TTC549 (cell line): ENCODE measurements around the gene PLRG1.

ENCODE experiments used
- FAIRE-seq: peaks from 2 replicates; lab custom pipeline; 2012; peaks lifted over from hg19 to GRCh38; lab: Jason Lieb, UNC

PLRG1 gene

DNA sequence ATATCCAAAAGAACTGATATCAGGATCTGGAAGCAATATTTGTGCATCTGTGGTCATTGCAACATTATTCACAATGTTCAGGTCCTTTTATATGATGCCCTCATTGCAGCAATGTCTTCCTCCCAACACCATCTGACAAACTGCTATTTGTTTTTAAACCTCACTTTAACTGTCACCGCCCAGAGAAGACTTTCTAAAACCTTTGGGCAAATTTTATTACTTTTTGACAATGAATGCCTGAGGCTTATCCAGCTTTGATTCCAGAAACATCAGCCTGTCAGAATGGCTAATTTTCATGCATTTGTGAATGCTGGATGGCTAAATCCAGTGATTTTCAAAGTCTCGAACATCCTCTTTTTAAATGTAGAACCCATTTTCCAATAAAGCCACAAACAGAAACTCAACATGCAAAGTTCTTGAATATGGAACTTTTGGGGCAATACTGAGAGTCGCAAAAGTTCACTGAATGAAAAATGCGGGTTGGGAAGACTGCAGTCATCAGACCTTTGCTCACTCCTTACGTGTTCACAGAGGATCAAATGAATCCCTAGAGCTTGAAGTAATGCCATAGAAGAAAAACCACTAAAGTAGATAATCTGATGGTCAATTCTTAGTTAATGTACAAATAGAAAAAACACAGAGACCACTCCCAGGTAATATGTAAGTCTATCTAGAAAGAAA lies 23.1 kb upstream of the PLRG1 start:
- FAIRE-seq: no peak

DNA sequence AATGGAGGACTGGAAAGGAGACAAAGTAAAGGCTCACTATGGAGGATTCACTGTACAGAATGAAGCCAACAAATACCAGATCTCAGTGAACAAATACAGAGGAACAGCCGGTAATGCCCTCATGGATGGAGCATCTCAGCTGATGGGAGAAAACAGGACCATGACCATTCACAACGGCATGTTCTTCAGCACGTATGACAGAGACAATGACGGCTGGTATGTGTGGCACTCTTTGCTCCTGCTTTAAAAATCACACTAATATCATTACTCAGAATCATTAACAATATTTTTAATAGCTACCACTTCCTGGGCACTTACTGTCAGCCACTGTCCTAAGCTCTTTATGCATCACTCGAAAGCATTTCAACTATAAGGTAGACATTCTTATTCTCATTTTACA lies 19.4 kb upstream of the PLRG1 start:
- FAIRE-seq: no peak

DNA sequence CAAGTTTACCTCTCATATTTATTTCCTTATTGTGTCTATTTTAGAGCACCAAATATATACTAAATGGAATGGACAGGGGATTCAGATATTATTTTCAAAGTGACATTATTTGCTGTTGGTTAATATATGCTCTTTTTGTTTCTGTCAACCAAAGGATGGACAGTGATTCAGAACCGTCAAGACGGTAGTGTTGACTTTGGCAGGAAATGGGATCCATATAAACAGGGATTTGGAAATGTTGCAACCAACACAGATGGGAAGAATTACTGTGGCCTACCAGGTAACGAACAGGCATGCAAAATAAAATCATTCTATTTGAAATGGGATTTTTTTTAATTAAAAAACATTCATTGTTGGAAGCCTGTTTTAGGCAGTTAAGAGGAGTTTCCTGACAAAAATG lies 18.8 kb upstream of the PLRG1 start:
- FAIRE-seq: no peak

DNA sequence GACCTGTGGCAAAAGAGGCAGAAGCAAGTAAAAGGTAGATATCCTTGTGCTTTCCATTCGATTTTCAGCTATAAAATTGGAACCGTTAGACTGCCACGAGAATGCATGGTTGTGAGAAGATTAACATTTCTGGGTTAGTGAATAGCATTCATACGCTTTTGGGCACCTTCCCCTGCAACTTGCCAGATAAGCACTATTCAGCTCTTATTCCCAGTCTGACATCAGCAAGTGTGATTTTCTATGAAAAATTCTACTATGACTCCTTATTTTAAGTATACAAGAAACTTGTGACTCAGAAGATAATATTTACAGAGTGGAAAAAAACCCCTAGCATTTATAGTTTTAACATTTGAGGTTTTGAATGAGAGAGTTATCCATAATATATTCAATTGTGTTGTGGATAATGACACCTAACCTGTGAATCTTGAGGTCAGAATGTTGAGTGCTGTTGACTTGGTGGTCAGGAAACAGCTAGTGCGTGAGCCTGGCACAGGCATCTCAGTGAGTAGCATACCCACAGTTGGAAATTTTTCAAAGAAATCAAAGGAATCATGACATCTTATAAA lies 16.5 kb upstream of the PLRG1 start:
- FAIRE-seq: no peak

DNA sequence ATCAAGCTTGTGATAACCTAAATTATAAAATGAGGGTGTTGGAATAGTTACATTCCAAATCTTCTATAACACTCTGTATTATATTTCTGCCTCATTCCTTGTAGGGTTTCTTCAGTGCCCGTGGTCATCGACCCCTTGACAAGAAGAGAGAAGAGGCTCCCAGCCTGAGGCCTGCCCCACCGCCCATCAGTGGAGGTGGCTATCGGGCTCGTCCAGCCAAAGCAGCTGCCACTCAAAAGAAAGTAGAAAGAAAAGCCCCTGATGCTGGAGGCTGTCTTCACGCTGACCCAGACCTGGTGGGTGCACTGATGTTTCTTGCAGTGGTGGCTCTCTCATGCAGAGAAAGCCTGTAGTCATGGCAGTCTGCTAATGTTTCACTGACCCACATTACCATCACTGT lies 15.5 kb upstream of the PLRG1 start:
- FAIRE-seq: no peak

DNA sequence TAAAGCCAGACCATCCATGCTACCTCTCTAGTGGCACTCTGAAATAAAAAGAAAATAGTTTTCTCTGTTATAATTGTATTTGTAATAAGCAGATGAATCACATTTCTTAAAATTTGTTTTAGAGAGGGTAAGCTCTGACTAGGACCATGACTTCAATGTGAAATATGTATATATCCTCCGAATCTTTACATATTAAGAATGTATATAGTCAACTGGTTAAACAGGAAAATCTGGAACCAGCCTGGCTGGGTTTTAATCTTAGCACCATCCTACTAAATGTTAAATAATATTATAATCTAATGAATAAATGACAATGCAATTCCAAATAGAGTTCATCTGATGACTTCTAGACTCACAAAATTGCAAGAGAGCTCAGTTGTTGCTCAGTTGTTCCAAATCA lies 14.1 kb upstream of the PLRG1 start:
- no peak for FAIRE-seq

DNA sequence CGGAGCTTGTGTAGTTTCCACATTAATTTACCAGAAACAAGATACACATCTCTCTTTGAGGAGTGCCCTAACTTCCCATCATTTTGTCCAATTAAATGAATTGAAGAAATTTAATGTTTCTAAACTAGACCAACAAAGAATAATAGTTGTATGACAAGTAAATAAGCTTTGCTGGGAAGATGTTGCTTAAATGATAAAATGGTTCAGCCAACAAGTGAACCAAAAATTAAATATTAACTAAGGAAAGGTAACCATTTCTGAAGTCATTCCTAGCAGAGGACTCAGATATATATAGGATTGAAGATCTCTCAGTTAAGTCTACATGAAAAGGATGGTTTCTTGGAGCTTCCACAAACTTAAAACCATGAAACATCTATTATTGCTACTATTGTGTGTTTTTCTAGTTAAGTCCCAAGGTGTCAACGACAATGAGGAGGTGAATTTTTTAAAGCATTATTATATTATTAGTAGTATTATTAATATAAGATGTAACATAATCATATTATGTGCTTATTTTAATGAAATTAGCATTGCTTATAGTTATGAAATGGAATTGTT lies 12.6 kb upstream of the PLRG1 start, which contains the start of gene FGB:
FGB (plus strand) TSS at position 315 of the 558 bp plus-strand sequence; CDS start at position 323, 8 bp downstream.
- FAIRE-seq: no peak

DNA sequence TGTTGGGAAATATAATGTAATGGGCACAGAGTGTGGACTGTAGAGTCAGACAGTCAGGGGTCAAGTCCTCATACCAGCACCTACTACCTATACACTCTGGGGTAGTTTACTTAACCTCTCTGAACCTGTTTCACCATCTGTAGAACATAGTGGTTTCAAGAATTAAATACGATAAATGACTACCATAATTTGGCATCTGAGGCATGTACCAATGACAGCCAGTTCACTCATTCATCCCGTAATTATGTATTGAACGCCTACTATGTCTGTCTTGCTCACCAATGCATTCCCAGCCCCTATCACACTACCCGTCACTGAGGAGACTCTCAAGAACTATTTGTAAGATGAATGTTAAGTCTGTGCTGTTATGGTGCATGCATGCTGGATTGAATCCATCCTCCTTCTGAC lies 10.6 kb upstream of the PLRG1 start:
- no peak for FAIRE-seq

DNA sequence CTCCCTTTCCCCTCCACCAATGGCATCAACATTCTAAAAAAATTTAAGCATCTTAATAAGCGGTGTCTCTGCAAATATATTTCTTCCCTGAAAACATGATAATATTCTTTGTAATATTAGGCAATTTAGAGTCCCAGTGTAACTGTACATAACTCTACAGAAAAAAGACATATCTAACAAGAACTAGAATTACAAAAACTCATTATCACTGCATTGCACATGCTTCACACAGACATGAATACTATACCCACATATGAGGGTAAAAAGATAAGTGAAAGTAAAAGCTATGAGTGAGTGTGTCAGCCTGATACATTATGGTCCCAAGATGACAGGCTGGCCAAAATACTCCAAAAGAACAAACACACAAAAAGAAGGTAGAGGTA lies 10.2 kb upstream of the PLRG1 start:
- no peak for FAIRE-seq

DNA sequence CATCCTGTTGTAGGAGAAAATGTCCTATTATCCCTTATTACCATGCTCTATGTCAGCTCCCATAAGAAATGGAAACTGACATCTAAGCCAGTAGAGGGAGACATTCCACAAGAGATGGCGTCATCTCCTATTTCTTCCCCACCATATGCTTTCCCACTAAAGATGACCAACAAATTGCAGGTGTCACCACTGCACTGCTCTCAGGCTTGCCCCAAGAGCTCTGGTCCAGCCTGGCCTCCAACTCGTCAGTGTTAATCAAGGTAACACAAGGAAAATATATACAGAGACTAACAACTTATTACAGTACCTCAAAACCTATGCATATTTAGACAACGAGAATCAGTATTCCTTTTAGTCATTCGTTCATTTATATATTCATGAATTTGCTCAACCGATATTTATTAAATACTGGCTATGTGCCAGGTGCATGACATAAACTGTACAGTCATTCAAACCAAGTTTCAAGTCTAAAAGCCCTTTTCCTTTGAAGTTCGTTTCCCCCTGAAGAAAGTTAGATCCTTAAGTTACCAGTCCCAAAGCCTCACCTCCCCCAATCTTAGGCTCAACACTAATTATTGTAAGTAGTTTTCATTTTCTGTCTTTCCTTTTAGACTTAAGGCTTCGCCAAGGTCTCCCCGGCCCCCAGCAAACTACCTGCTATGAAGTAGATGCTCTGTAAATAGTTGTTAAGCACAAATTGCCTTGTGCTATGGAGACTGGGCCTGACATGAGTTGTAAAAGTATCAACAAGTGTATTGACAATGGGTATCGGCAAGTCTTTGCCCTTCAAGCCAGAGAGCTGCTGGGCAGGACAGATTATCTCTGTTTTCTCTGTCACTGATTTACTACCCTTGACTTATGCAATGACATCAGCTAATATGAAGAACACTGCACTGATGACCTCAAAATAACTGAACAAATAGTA lies 9.6 kb upstream of the PLRG1 start:
- FAIRE-seq: no peak

DNA sequence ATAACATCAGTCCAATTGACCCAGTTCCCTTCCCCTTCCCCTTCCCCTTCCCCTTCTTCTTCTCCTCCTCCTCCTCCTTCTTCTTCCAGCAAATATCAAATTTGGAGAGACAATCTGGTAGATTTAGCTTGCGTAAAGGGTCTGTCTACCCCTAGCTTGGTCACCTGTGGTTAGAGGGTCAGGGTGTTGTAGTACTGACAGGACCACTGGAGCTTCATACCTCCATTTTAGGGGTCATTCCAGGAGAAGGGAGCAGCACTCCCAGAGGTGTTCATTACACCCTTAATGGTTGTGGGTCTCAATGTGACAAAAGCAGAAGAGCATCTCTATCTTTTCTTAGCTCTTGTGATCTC lies 8.9 kb upstream of the PLRG1 start:
- no peak for FAIRE-seq

DNA sequence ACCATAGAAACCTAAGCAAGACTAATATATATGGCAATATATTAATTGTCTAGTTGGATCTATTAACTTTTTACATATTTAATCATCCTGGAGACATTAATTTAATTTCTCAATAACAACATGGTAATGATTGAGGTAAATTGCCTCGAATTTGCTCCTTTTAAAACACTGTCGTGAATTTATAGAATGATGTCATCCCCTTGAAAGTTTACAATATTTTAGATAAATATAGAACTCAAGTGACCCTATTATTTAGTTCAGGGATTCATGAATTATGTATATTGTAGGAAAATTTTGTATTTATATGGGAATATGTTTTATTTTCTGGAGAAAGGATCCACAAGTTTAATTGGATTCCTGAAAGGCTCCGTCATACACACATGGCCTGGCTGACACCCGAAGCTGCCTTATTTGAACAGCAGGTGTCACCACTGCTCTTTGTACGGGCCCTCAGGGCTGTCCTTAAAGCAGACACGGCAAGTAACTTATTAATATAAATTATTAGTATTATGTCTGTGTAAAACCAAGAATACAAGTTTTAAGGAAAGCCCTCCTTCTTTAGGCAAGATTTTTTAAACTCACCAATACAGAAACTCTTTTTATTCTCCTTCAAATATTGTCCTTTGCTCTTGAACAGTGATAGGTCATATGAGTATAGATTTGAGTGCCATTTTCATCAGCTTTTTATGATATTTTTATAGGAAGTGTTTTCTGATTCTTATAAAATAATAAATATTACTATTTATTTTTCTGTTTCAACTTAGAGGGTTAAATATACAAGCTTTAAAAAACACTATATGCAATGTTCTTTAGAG lies 1.9 kb upstream of the PLRG1 start:
- FAIRE-seq: peak; percentile 29

DNA sequence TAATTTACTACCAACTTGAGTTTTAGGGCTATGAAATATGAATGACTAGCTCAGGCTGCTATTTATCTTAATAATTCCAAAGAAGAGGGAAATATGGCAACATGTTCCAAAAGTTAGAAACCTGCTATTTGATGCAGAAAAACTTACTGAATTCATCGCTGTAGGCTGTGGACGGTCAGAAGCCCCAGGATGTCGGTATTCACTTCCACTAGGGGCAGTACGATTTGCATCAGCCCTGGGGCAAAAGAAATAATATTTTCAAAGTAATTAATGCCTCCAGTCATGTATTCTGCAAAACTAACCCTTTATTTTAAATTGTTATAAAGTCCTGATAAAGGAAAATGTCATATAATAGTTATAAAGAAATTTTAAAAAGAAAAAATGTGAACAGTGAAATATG lies 4.5 kb downstream of the PLRG1 start:
- FAIRE-seq: no peak

DNA sequence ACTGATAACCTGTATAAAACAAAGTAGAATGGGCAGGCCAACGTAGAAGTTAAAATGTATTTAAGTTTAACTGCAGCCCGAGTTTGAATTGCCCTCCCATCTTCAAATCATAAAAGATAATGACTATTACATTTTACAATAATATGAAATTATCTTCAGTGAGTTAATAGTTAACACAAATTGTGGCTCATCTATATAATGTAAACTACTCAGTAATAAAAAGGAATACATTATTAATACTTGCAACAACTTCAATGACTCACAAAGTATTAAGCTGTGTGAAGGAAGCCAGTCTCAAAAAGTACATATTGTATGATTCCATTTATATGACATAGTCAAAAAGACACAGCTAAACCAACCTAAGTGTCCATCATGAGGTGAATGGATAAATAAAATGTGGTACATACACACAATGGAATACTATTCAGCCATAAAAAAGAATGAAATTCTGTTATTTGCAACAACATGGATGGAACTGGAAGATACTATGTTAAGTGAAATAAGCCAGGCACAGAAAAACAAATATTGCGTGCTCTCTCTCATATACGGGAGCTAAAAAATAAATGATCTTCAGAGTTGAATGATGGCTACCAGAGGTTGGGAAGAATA lies 7.8 kb downstream of the PLRG1 start:
- no peak for FAIRE-seq

DNA sequence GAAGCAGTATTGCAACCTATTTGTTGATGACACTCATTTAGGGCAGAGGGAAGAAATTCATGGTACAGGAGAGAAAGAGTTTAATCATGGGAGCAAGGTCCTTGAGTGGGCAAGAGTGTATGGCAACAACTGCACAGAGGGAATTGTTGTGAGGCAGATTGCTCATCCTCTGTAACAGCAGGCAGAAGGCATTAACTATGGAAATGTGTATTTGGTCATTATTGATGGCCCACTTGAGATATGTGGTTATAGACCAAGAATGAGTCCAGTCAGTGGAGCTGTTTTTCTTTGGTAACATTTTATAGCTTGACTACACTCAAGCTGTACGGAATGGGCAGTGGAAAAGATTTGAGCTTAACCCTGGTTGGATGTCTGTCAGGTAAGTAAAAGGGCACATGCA lies 15.9 kb downstream of the PLRG1 start:
- no peak for FAIRE-seq

DNA sequence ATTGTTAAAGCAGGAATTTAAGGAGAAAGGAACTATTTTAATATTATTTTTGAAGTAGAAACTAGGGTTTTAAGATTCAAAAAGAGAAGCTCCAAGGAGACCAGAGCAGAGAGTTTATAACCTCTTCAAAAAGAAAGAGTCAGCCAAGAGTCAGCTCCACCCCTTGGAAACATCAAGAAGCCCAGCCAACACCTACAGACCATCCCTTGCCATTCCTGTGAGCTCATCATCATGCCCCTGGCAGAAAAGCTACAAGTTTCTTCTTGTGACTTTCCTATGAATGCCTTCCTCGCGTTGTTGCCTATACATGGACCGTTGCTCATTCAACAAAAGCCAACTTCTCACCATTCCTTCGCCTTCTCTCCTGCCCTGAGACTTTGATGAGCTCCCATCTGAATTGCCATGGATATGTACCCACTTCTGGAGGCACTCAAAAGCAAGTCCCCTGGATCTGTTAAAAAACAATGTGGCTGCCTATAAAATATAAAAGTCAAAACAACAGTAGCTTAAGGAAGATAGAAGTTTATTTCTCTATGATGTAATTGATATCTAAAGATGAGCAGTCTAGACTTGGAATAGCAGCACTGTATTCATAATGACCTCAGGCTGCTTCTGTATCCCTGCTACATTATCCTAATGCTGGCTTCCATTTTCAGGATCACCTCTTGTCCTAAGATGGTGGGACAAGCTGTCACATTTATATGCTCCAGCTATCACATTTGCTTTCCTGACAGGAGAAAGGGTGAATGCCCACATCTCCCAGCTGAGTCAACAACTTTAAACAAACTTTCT lies 20.3 kb downstream of the PLRG1 start:
- no peak for FAIRE-seq

DNA sequence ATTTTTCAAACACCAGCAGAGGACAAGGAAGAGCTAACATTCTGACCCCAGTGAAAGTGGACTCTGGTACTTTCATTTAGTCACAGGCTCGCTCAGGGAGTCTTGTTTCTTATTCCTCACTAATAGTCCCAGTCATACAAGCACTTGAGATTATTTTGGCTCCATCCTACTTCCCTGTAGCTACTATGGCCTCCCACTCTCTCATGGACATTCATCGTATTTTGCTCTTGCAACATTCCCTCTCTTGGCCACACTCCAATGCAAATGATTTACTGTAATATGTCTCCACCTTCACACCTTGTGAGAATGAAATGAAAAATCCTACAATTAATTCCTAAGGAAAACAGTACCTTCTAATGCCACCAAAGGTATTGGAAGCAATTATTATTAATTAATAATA lies 21.3 kb downstream of the PLRG1 start:
- no peak for FAIRE-seq

DNA sequence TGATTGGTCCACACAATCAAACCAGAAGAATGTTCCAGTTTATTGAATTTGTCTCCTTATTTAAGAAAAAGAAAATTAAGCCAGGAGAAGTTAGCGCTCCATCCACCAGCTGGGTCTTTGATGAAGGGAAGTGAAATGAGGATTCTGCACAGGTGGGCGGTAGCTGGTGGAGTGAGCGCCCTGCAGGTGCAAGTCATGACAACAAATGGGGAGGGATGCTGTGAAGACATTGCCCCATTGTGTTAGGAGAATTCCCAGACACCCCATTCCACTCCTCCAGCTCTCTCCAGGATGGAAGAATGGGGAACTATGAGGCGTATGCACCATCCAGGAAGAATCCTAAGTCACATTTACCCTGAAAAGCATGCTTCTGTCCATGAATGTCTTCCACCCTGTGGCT lies 22.9 kb downstream of the PLRG1 start:
- no peak for FAIRE-seq

DNA sequence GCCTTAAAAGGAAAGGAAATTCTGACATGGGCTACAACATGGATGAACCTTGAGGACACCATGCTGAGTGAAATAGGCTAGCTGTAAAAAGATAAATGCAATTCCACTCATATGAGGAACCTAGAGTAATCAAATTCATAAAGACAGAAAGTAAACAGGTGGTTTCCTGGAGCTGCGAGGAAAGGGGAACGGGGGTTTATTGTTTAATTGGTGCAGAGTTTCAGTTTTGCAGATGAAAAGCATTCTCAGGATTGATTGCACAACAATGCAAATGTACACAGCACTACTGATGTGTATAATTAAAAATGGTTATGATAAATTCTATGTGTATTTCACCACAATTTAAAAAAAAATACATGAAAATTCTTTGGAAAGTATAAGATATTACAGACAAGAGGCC lies 24.0 kb downstream of the PLRG1 start:
- no peak for FAIRE-seq

DNA sequence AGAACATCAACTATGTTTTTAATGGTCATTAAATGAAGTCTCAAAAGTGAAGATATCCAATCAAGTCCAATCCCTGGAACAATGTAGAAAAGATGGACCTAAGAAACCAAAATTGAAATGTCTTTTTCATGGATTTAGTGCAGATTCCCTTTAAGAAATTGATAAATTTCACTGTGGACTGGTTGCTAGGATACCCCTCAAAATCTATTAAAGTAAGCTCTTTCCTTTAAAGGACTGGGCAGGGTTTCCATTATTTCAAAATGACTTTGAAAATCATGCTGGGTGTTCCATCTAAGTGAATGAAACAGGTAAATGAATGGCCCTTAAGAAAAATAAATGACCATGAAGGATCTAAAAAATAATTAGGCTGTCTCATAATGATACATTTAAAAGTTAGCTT lies 28.6 kb downstream of the PLRG1 start:
- no peak for FAIRE-seq

DNA sequence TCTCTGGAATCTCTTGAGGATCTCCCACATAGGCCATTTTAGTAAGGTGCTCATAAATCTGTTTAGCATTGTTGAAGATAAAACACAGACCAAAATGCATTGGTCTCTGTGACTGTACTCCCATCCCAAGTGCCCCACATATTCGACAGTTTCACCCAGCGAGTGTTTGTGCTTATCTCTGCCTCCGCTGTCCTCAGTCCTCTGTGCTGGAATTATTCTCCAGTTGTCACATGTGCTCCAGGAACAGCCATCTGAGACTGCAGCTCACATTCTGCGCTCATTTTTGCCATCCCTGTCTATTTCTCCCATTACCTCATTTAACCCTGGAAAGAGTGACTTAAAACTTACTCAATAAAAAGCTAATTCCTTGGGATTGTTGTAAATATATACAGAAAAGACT lies 31.0 kb downstream of the PLRG1 start:
- FAIRE-seq: no peak
